GM12892 (cell line): ENCODE measurements around the gene IFT27.

ENCODE experiments used
- POLR2A ChIP-seq: IDR thresholded peaks from 2 replicates; pipeline ENCODE4 v1.6.1; 2011; ENCODE audit warnings: low read depth, low read length, control low read depth
- POLR2AphosphoS5 ChIP-seq: IDR thresholded peaks from 2 replicates; pipeline ENCODE4 v1.6.1; 2011; ENCODE audit warnings: low read depth, low read length, control low read depth

GRCh38 chr22:36790648-36791047 lies 14.7 kb upstream of the IFT27 start:
- TF ChIP-seq POLR2AphosphoS5 (no peak), POLR2A (no peak)
